PFSK-1 (cell line): ENCODE measurements around the gene XRCC4.

Experiments
- FOXP2 ChIP-seq: optimal IDR thresholded peaks from 2 replicates; pipeline ENCODE3; 2011; ENCODE audit warnings: borderline replicate concordance, control low read depth, inconsistent platforms; ENCODE audit not compliant: insufficient read depth; ENCODE audit errors: extremely low read length, extremely low read depth
- TF ChIP-seq, protein P1 (sequence below), 2 experiments: IDR thresholded peaks; 2 replicates each; pipeline versions ENCODE4 v1.6.1 to v1.8.0; 2011 to 2012; ENCODE audit warnings: low read depth in 2 of 2, low read length in 2 of 2, control low read depth in 1 of 2, inconsistent platforms in 1 of 2, mild to moderate bottlenecking in 1 of 2, moderate library complexity in 1 of 2; ENCODE audit not compliant: insufficient read depth in 1 of 2

DNA sequence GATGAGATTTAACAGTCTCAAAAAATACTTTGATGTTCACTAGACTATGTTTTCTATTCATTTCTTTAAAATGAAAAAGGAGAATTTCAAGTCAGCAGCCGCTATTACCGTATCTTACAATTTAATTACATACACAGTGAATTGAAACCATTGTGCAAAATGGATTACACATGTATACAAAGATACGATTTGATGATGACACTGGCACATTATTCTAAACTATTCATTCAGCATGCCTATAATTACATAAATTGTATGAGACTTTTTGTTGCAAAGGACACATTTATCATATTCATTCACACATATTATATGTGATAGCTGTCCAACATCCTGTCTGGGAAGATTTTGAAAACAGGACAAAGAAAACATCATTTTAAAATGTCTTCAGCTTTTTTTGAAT lies 275.9 kb downstream of the XRCC4 start:
- TF ChIP-seq, protein P1, sequence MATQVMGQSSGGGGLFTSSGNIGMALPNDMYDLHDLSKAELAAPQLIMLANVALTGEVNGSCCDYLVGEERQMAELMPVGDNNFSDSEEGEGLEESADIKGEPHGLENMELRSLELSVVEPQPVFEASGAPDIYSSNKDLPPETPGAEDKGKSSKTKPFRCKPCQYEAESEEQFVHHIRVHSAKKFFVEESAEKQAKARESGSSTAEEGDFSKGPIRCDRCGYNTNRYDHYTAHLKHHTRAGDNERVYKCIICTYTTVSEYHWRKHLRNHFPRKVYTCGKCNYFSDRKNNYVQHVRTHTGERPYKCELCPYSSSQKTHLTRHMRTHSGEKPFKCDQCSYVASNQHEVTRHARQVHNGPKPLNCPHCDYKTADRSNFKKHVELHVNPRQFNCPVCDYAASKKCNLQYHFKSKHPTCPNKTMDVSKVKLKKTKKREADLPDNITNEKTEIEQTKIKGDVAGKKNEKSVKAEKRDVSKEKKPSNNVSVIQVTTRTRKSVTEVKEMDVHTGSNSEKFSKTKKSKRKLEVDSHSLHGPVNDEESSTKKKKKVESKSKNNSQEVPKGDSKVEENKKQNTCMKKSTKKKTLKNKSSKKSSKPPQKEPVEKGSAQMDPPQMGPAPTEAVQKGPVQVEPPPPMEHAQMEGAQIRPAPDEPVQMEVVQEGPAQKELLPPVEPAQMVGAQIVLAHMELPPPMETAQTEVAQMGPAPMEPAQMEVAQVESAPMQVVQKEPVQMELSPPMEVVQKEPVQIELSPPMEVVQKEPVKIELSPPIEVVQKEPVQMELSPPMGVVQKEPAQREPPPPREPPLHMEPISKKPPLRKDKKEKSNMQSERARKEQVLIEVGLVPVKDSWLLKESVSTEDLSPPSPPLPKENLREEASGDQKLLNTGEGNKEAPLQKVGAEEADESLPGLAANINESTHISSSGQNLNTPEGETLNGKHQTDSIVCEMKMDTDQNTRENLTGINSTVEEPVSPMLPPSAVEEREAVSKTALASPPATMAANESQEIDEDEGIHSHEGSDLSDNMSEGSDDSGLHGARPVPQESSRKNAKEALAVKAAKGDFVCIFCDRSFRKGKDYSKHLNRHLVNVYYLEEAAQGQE (IDR thresholded peaks at IDR 0.05; ENCODE audit: insufficient read depth in 1 of 2, low read depth in 2 of 2, low read length in 2 of 2) = no peak
- no peak for TF ChIP-seq FOXP2
